ENCODE data around the gene LGI4.

The LGI4 gene

GRCh38 chr19:35143231-35143715, 8.4 kb upstream of the LGI4 start, which contains the start of gene FXYD7:
Gene FXYD7 (plus strand): TSS chr19:35143255. CDS start chr19:35143334, 79 bp downstream.
- Mint-ChIP-seq H3K27me3 (peaks cover 0 to 6% of the 10 kb centered on the region in 2 donors), H3K27ac (peak within 1 kb of the TSS in 1 of 2 donors; percentile 82), H3K4me3 (peak within 1 kb of the TSS; percentile 82 to 85), H3K9me3 (no peaks in the 10 kb centered on the region), H3K4me1 (ENCODE audit: low read depth in 2 of 2) (peaks cover 28 to 34% of the 10 kb centered on the region in 2 donors), H3K36me3 (ENCODE audit: insufficient read depth) (no peaks in the 10 kb centered on the region)
- DNase-seq (no peak), ATAC-seq (replicated peaks) (no peak)

DNA sequence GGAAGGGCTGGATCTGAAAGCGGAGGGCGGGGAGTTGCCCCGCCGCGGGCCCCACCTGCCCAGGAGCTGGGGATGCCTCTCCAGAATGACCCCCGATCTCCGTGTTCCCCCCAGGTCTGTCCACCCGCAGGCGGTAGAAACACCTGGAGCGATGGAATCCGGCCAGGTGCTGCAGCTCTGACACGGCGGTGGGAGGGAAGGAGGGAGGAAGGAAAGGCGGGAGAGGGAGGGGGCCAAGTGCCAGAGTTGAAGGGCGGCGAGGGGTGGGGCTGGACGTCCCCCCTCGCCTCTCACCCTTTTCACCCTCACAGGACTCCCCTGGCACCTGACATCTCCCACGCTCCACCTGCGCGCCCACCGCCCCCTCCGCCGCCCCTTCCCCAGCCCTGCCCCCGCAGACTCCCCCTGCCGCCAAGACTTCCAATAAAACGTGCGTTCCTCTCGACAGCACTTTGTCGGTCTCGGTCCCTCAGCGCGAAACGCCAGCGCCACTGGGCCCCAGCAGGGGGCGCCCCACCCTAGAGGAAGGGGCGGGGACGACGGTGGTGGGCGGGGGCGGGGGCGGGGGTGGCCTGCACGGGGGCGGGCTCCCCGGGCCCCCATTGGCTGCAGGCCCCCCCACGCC, 7.9 kb upstream of the LGI4 start:
- Mint-ChIP-seq H3K9me3 (no peaks in the 10 kb centered on the region), H3K27ac (no peak overlapping the region), H3K27me3 (peaks cover 0 to 6% of the 10 kb centered on the region in 2 donors), H3K4me1 (ENCODE audit: low read depth in 2 of 2) (peaks cover 32 to 39% of the 10 kb centered on the region in 2 donors), H3K4me3 (peak overlapping the region; percentile 82 to 85), H3K36me3 (ENCODE audit: insufficient read depth) (no peaks in the 10 kb centered on the region)
- ATAC-seq (replicated peaks), result peak; percentile 40
- peak; percentile 70 to 76 (median 70) for DNase-seq

- H3K27ac Mint-ChIP-seq, result peak overlapping the region; percentile 82 to 88
- no peaks in the 10 kb centered on the region for H3K36me3 Mint-ChIP-seq (ENCODE audit: insufficient read depth)
- no peaks in the 10 kb centered on the region for H3K9me3 Mint-ChIP-seq
- peaks cover 39% of the 10 kb centered on the region in 2 donors for H3K4me1 Mint-ChIP-seq (ENCODE audit: low read depth in 2 of 2)
- peaks cover 0 to 6% of the 10 kb centered on the region in 2 donors for H3K27me3 Mint-ChIP-seq
- H3K4me3 Mint-ChIP-seq, result peak overlapping the region; percentile 82 to 85
- ATAC-seq (replicated peaks) (peak; percentile 21), DNase-seq (no peak)
These were observed 7.2 kb upstream of the LGI4 start for GRCh38 chr19:35141837-35142605.

- peak; percentile 82 for ATAC-seq (replicated peaks)
- peaks cover 39 to 41% of the 10 kb centered on the region in 2 donors for H3K4me1 Mint-ChIP-seq (ENCODE audit: low read depth in 2 of 2)
These were observed 6.3 kb upstream of the LGI4 start for GRCh38 chr19:35140962-35141836.

DNA sequence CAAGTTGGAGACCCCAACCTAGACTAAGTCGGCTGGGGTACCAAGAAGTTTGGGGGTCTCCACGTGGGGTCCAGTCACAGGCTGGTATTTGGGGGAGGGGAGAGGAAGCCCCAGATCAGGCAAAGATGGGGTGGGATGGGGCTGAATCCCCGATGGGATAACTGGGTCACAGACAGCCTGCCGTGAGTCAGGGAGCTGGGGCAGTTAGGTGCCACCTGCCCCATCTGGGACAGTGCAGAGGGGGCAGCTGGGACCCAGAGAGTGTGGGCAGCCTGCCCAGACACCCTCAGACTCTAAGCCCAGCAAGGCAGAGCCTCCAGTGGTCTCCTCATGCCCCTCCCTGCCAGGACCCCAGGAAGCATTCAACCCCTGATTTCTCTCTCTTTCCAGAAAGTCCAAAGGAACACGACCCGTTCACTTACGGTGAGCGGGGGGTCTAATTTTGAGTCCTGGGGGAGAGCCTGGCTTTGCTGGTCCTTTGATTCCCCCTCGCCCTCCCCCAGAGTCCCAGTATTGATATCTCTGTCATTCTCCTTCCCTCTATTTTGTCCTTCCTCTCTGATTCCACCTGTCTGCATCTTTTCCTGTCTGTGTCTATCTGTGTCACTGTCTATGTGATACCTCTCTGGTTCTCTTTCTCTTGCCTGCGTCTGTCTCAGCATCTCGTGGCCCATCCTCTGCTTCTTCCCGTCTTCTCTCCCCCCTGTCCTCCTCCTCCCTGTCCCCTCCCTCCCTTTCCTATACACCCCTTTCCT, 5.5 kb upstream of the LGI4 start:
- H3K36me3 Mint-ChIP-seq (ENCODE audit: insufficient read depth), result no peaks in the 10 kb centered on the region
- peak overlapping the region; percentile 59 to 88 for H3K27ac Mint-ChIP-seq
- no peak for DNase-seq
- no peak for ATAC-seq (replicated peaks)
- peaks cover 0 to 6% of the 10 kb centered on the region in 2 donors for H3K27me3 Mint-ChIP-seq
- H3K4me1 Mint-ChIP-seq (ENCODE audit: low read depth in 2 of 2), result peaks cover 38 to 41% of the 10 kb centered on the region in 2 donors
- H3K9me3 Mint-ChIP-seq, result no peaks in the 10 kb centered on the region
- H3K4me3 Mint-ChIP-seq, result peak overlapping the region; percentile 82 to 85

More at GRCh38 chr19:35140962-35141836, 6.3 kb upstream of the LGI4 start:
- H3K27ac Mint-ChIP-seq, result peak overlapping the region; percentile 82 to 88
- peak overlapping the region; percentile 82 to 85 for H3K4me3 Mint-ChIP-seq
- peak; percentile 88 to 90 (median 90) for DNase-seq
- no peaks in the 10 kb centered on the region for H3K9me3 Mint-ChIP-seq
- H3K27me3 Mint-ChIP-seq, result peaks cover 0 to 6% of the 10 kb centered on the region in 2 donors
- H3K36me3 Mint-ChIP-seq (ENCODE audit: insufficient read depth), result no peaks in the 10 kb centered on the region

- Mint-ChIP-seq H3K4me1 (ENCODE audit: low read depth in 2 of 2) (peaks cover 18 to 28% of the 10 kb centered on the region in 2 donors), H3K27me3 (peaks cover 0 to 6% of the 10 kb centered on the region in 2 donors), H3K4me3 (no peak within 1 kb of the TSS), H3K9me3 (no peaks in the 10 kb centered on the region), H3K36me3 (ENCODE audit: insufficient read depth) (no peaks in the 10 kb centered on the region), H3K27ac (peak within 1 kb of the TSS in 1 of 2 donors; percentile 36)
- no peak for DNase-seq
- no peak for ATAC-seq (replicated peaks)
These were observed 3.5 kb upstream of the LGI4 start, which contains the start of gene FXYD1 for GRCh38 chr19:35138305-35138892. Gene FXYD1 (plus strand): TSS chr19:35138824. CDS start chr19:35140080, 1,256 bp downstream.

- DNase-seq (no peak), ATAC-seq (replicated peaks) (no peak)
- Mint-ChIP-seq H3K4me3 (no peak overlapping the region), H3K4me1 (ENCODE audit: low read depth in 2 of 2) (peaks cover 18 to 25% of the 10 kb centered on the region in 2 donors), H3K27me3 (peaks cover 0 to 6% of the 10 kb centered on the region in 2 donors), H3K9me3 (peaks cover 5 to 11% of the 10 kb centered on the region in 2 donors), H3K36me3 (ENCODE audit: insufficient read depth) (no peaks in the 10 kb centered on the region), H3K27ac (peak overlapping the region in 1 of 2 donors; percentile 36)
These were observed 2.3 kb upstream of the LGI4 start for GRCh38 chr19:35136977-35137702.

DNA sequence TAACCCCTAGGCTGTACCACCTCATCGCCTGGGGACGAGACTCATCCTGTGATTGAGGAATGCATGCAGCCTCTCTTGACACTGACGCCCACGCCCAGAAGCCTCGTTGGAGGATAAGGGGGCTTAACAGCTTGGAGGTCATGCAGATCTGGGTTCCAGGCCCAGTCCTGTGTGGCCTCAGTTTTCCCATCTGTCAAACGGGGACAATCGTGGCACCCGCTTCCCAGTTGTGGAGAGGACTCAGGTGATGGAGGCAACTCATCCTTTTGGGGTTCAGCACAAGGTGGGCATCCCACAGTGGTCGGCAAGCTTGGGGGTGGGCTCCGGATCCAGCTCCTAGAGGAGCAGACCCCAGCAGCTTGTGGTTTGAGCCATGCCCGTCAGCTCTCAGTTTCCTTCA, 1.4 kb upstream of the LGI4 start:
- no peaks in the 10 kb centered on the region for H3K36me3 Mint-ChIP-seq (ENCODE audit: insufficient read depth)
- H3K9me3 Mint-ChIP-seq, result peaks cover 5 to 11% of the 10 kb centered on the region in 2 donors
- no peak overlapping the region for H3K27ac Mint-ChIP-seq
- no peak overlapping the region for H3K4me3 Mint-ChIP-seq
- H3K4me1 Mint-ChIP-seq (ENCODE audit: low read depth in 2 of 2), result peaks cover 12 to 19% of the 10 kb centered on the region in 2 donors
- peaks cover 0 to 4% of the 10 kb centered on the region in 2 donors for H3K27me3 Mint-ChIP-seq
- no peak for DNase-seq
- no peak for ATAC-seq (replicated peaks)

GRCh38 chr19:35135389-35135909, 590 bp upstream of the LGI4 start:
- ATAC-seq (replicated peaks) (peak; percentile 86), DNase-seq (peak; percentile 55 to 61 (median 56))
- peaks cover 5 to 14% of the 10 kb centered on the region in 2 donors for H3K4me1 Mint-ChIP-seq (ENCODE audit: low read depth in 2 of 2)
- H3K36me3 Mint-ChIP-seq (ENCODE audit: insufficient read depth), result no peaks in the 10 kb centered on the region
- H3K4me3 Mint-ChIP-seq, result no peak overlapping the region
- no peaks in the 10 kb centered on the region for H3K27me3 Mint-ChIP-seq
- no peak overlapping the region for H3K27ac Mint-ChIP-seq
- peaks cover 5 to 11% of the 10 kb centered on the region in 2 donors for H3K9me3 Mint-ChIP-seq

GRCh38 chr19:35133826-35134225, 1.0 kb downstream of the LGI4 start:
- H3K36me3 Mint-ChIP-seq (ENCODE audit: insufficient read depth), result no peaks in the 10 kb centered on the region
- H3K4me1 Mint-ChIP-seq (ENCODE audit: low read depth in 2 of 2), result peaks cover 5 to 12% of the 10 kb centered on the region in 2 donors
- DNase-seq, result no peak
- H3K9me3 Mint-ChIP-seq, result peaks cover 5 to 11% of the 10 kb centered on the region in 2 donors
- H3K27ac Mint-ChIP-seq, result no peak overlapping the region
- no peaks in the 10 kb centered on the region for H3K27me3 Mint-ChIP-seq
- no peak overlapping the region for H3K4me3 Mint-ChIP-seq
- no peak for ATAC-seq (replicated peaks)

DNA sequence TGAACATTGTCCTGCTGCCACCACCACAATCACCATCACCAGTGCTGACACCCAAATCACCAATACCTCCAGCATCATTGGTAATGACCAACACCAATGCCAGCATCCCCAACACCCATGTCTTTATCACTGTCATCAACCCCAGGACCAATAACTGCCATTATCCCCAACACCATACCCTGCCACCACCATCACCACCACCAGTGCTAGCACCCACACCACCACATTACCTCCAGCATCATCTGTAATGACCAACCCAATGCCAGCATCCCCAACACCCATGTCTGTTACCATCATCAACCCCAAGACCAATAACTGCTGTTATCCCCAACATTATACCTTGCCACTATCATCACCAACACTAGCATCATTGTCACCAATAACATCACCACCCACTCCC, 2.6 kb downstream of the LGI4 start:
- Mint-ChIP-seq H3K4me1 (ENCODE audit: low read depth in 2 of 2) (peaks cover 0 to 4% of the 10 kb centered on the region in 2 donors), H3K4me3 (no peak overlapping the region), H3K27ac (no peak overlapping the region), H3K27me3 (no peaks in the 10 kb centered on the region), H3K36me3 (ENCODE audit: insufficient read depth) (no peaks in the 10 kb centered on the region), H3K9me3 (peaks cover 5 to 11% of the 10 kb centered on the region in 2 donors)
- DNase-seq, result no peak
- ATAC-seq (replicated peaks), result no peak

All from effector memory CD8-positive, alpha-beta T cell (primary cell).